A549 (cell line): ENCODE data around the gene NBEAL2. TPM values are rescaled to one million over a fixed set of nuclear protein-coding genes. Genes with fewer than 3 reads are reported as not detected.

Source experiments
- ATAC-seq, 2 experiments: fragments of 200-7000 bp in 1 of 2; fragments of >200 bp in 1 of 2; cut with Nextera tagmentation in 1 of 2; cut with Tn5 transposase in 1 of 2; 3 replicates each; pipeline versions ENCODE4 v1.8.0 to v1.9.1; 2018 to 2020; ENCODE audit warnings: mild to moderate bottlenecking in 1 of 2, moderate library complexity in 1 of 2
- CTCF ChIA-PET: fragments of 300-600 bp; sonication (Branson Sonifier 250); formaldehyde crosslinking; extraction: SDS; loops from one replicate; lab custom pipeline; 2021; ENCODE audit warnings: antibody characterized with exemption, inconsistent platforms; lab: Yijun Ruan, JAX
- POLR2A ChIA-PET: fragments of 350-600 bp; formaldehyde crosslinking; extraction: SDS; loops from one replicate; lab custom pipeline; 2021; ENCODE audit warnings: antibody characterized with exemption, inconsistent platforms; lab: Yijun Ruan, JAX
- DNase-seq, 2 experiments: peaks; one replicate each; pipeline versions ENCODE4 v3.0.0 to v3.0.0-alpha.2; 2011 to 2016; ENCODE audit warnings: low read depth in 1 of 2, low spot score in 1 of 2
- FAIRE-seq: peaks from 2 replicates; lab custom pipeline; 2011; peaks lifted over from hg19 to GRCh38; lab: Jason Lieb, UNC
- H3K27ac ChIP-seq, 2 experiments: fragments of >200 bp; sonication (Bioruptor Twin); formaldehyde crosslinking; 3 replicates each; pipeline ENCODE4 v1.5.1; 2016 to 2017
- H3K4me1 ChIP-seq: fragments of >200 bp; sonication (Bioruptor Twin); formaldehyde crosslinking; 3 replicates; pipeline ENCODE4 v1.6.1; 2016
- H3K4me2 ChIP-seq: fragments of >200 bp; sonication (Bioruptor Twin); formaldehyde crosslinking; 3 replicates; pipeline ENCODE4 v1.6.1; 2016
- H3K4me3 ChIP-seq: fragments of >200 bp; sonication (Bioruptor Twin); formaldehyde crosslinking; 3 replicates; pipeline ENCODE4 v1.5.1; 2016
- H3K9me3 ChIP-seq: fragments of >200 bp; sonication (Bioruptor Twin); formaldehyde crosslinking; 3 replicates; pipeline ENCODE4 v1.6.1; 2016
- BCL3 ChIP-seq: fragments of >200 bp; sonication (Bioruptor Twin); formaldehyde crosslinking; IDR thresholded peaks from 3 replicates; pipeline ENCODE4 v1.6.1; 2016
- CHD4 ChIP-seq: fragments of 200-600 bp; sonication (generic); IDR thresholded peaks from 2 replicates; pipeline ENCODE4 v1.6.1; 2016; ENCODE audit warnings: antibody characterized with exemption, mild to moderate bottlenecking, borderline replicate concordance
- EHMT2 ChIP-seq: fragments of 200-600 bp; sonication (generic); IDR thresholded peaks from 2 replicates; pipeline ENCODE4 v1.6.1; 2016; ENCODE audit warnings: antibody characterized with exemption, low read depth, mild to moderate bottlenecking, moderate library complexity
- ELK1 ChIP-seq: fragments of 150-350 bp; IDR thresholded peaks from 2 replicates; pipeline ENCODE4 v1.6.1; 2014; ENCODE audit warnings: low read depth, mild to moderate bottlenecking, low read length
- FOSL2 ChIP-seq, 2 experiments: fragments of 450-650 bp in 1 of 2; fragments of >200 bp in 1 of 2; sonication (Bioruptor Twin) in 1 of 2; formaldehyde crosslinking; IDR thresholded peaks; 2 replicates each; pipeline versions ENCODE4 v1.5.0 to v1.6.1; 2016 to 2020; ENCODE audit warnings: mild to moderate bottlenecking in 1 of 2, moderate library complexity in 1 of 2
- HDAC2 ChIP-seq: fragments of 200-600 bp; sonication (generic); IDR thresholded peaks from 2 replicates; pipeline ENCODE4 v1.6.1; 2016
- HMGXB4 ChIP-seq: fragments of 250-450 bp; sonication (Bioruptor Pico); IDR thresholded peaks from 2 replicates; pipeline ENCODE4 v1.5.0; 2021; ENCODE audit warnings: mild to moderate bottlenecking, moderate library complexity, borderline replicate concordance
- HOXB13 ChIP-seq: fragments of 250-450 bp; sonication (Bioruptor Pico); IDR thresholded peaks from 2 replicates; pipeline ENCODE4 v1.5.0; 2020; ENCODE audit warnings: low read depth, mild to moderate bottlenecking, moderate library complexity
- KDM1A ChIP-seq: fragments of 200-600 bp; sonication (generic); IDR thresholded peaks from 2 replicates; pipeline ENCODE4 v1.6.1; 2016; ENCODE audit warnings: low read depth, mild to moderate bottlenecking
- MAX ChIP-seq: IDR thresholded peaks from 2 replicates; pipeline ENCODE4 v1.6.1; 2012
- MYC ChIP-seq: IDR thresholded peaks from 2 replicates; pipeline ENCODE4 v1.6.1; 2012; ENCODE audit warnings: mild to moderate bottlenecking, inconsistent platforms, low read length, improper control_type of control experiment, borderline replicate concordance
- POLR2A ChIP-seq: IDR thresholded peaks from 2 replicates; pipeline ENCODE4 v1.6.1; 2012; ENCODE audit warnings: mild to moderate bottlenecking, low read length
- SREBF2 ChIP-seq: fragments of 450-650 bp; IDR thresholded peaks from 2 replicates; pipeline ENCODE4 v1.6.1; 2014; ENCODE audit warnings: mild to moderate bottlenecking, moderate library complexity
- TP53 ChIP-seq: fragments of 250-450 bp; sonication (Bioruptor Pico); IDR thresholded peaks from 2 replicates; pipeline ENCODE4 v1.5.0; 2021; ENCODE audit warnings: mild to moderate bottlenecking, moderate library complexity
- ZC3H11A ChIP-seq: fragments of 450-650 bp; IDR thresholded peaks from 2 replicates; pipeline ENCODE4 v1.6.1; 2014; ENCODE audit warnings: antibody characterized with exemption, mild to moderate bottlenecking
- ZFP36 ChIP-seq: fragments of 450-650 bp; IDR thresholded peaks from 2 replicates; pipeline ENCODE4 v1.6.1; 2014; ENCODE audit warnings: borderline replicate concordance; ENCODE audit not compliant: partially characterized antibody
- WGBS: methylation state at CpG from one replicate; pipeline ENCODE4 v1.1.6; 2017; ENCODE audit errors: missing lambda C conversion rate; 5-methylcytosine and 5-hydroxymethylcytosine counted together
- polyA plus RNA-seq, 4 experiments: library from polyadenylated mRNA; depleted of rRNA in 3 of 4; stranded (reverse); fragments of >200 nt; fragmentation: RNase III in 1 of 4; extraction: RNeasy Plus Mini Kit Qiagen cat#74134 plus additional on column Dnase treatment in 1 of 4; gene quantifications; 2 replicates in 3 of 4; 3 replicates in 1 of 4; pipeline ENCODE4 v1.2.3, GENCODE V29; 2011 to 2017
- TF ChIP-seq, protein P1 (sequence below): fragments of 250-450 bp; sonication (Bioruptor Pico); IDR thresholded peaks from 2 replicates; pipeline ENCODE4 v1.5.0; 2020; ENCODE audit warnings: low read depth, mild to moderate bottlenecking, moderate library complexity

The NBEAL2 gene
- polyA plus RNA-seq, 2 of the 4 experiments (the other 2 are of a cell fraction): 9.6 to 47.3 TPM

DNA sequence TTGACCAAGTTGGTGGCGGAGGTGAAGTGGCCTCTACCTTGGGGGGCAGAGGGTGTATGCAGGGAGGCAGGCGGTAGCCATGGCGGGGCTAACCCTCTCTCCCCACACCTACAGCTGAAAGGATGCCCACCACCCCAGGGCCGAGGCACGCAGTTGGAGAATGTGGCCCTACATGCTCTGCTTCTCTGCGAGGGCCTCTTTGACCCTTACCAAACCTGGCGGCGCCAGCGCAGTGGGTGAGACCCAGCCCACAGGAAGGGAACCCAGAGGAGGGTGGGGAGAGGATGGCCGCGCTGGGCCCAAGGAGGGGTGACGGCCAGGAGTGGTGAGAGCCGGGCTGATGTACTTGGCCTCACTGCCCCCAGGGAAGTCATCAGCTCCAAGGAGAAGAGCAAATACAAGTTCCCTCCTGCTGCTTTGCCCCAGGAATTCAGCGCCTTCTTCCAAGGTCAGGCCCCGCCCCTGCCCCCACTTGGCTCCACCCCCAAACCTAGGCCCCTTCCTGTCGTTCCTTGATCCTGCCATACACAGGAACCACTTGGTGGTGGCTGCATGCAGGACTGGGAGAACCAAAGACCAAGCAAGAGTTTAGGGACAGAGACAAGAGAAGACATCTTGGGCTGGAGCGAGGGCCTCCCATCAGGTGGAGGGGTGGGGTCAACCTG lies 9.8 kb downstream of the NBEAL2 start:
- Histone ChIP-seq H3K4me3 (no peak overlapping the region), H3K4me2 (no peak overlapping the region), H3K4me1 (peaks cover 20% of the 10 kb centered on the region), H3K9me3 (no peaks in the 10 kb centered on the region), H3K27ac (no peak overlapping the region)
- DNase-seq: no peak
- CTCF ChIA-PET: interaction anchor here (0.8 to 1.2 kb wide), 2 partner anchors 9 to 66 kb away, joined by 3 to 4 read pairs; no protein-coding TSS in a partner anchor
- FAIRE-seq: no peak
- POLR2A ChIA-PET: no interaction called here
- TF ChIP-seq HOXB13 (CRISPR knock-in tag) (no peak), ZC3H11A (no peak), TP53 (CRISPR knock-in tag) (no peak)
- WGBS: 77% methylated on average over 4 of the region's 17 CpGs
- ATAC-seq: no peak; a peak in 1 of 6 replicates

DNA sequence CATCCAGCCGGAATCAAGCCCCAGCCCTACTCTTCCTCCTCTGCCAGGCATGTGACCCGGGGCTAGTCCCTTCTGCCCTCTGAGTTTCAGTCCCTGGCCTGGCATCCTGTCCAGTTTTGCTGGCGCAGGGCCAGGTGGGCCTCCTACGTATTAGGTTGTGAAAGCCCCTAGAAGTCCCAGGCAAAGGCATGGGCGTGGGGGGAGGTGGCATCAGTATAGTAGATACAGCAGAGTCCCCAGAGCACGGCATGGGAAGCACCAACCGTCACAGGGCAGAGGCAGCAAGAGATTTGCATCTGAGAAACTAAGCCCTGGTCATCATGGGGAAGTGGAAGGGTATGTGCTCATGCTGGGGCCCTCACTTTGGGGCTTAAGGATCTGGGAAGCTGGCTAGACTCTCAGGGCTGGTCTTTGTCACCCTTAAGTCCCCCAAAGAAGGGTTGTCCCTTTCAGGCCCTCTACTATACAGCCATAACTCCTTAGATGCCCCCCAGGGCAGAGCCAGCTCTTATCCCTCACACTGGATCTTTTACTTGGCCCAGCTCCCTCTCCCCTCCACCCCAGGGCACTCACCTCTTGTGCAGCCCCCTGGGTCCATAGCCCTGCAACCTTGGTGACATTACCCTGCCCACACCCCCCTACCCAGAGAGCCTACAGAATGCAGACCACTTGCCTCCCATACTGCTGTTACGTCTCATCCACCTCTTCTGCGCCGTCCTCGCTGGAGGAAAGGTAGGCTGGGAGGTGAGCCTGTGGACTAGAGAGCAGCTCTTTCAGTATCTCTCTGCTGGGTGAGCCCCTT lies 11.3 kb downstream of the NBEAL2 start:
- no peak for DNase-seq
- Histone ChIP-seq H3K4me2 (no peak overlapping the region), H3K4me1 (peaks cover 20% of the 10 kb centered on the region)
- TF ChIP-seq KDM1A (no peak), MYC (no peak), HDAC2 (no peak), SREBF2 (no peak), MAX (no peak), TP53 (CRISPR knock-in tag) (no peak), BCL3 (no peak), CHD4 (no peak), ZFP36 (no peak), EHMT2 (no peak), ELK1 (no peak), POLR2A (no peak), HMGXB4 (CRISPR knock-in tag) (no peak), FOSL2 (IDR thresholded peaks at IDR 0.05) (no peak), FOSL2 (CRISPR knock-in tag; IDR thresholded peaks at IDR 0.05) (no peak)
- TF ChIP-seq, protein P1, sequence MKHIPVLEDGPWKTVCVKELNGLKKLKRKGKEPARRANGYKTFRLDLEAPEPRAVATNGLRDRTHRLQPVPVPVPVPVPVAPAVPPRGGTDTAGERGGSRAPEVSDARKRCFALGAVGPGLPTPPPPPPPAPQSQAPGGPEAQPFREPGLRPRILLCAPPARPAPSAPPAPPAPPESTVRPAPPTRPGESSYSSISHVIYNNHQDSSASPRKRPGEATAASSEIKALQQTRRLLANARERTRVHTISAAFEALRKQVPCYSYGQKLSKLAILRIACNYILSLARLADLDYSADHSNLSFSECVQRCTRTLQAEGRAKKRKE (CRISPR knock-in tag): no peak
- TF ChIP-seq, all 56 proteins: peak for 0
- no peak overlapping the region for H3K4me3 ChIP-seq
- no peak for ATAC-seq
- no peaks in the 10 kb centered on the region for H3K9me3 ChIP-seq
- no peak for FAIRE-seq
- 96% methylated on average over 8 of the region's 11 CpGs for WGBS
- CTCF ChIA-PET: interaction anchor here (1.2 kb wide), 1 partner anchor 67 kb away, joined by 4 read pairs; no protein-coding TSS in a partner anchor
- H3K27ac ChIP-seq: no peak overlapping the region
- POLR2A ChIA-PET: interaction anchor here (1.5 kb wide), 1 partner anchor 11 kb away, joined by 3 read pairs; the partner anchor contains the start of gene NBEAL2
